HG02973 (cell line): Measurements from ENCODE around the gene SCLT1.

Source experiments
- ATAC-seq: cut with Tn5 transposase; IDR thresholded peaks from one replicate; pipeline ENCODE4 v1.9.1; 2021; ENCODE audit warnings: moderate library complexity; ENCODE audit not compliant: unreplicated experiment

The SCLT1 gene

GRCh38 chr4:128847082-128847724 lies 246.1 kb downstream of the SCLT1 start:
- ATAC-seq, result no peak

GRCh38 chr4:128846063-128846462 lies 247.3 kb downstream of the SCLT1 start:
- ATAC-seq, result no peak

- no peak for ATAC-seq
Observed at GRCh38 chr4:128844931-128845330, 248.4 kb downstream of the SCLT1 start.

- no peak for ATAC-seq
Observed at GRCh38 chr4:128841402-128841801, 251.9 kb downstream of the SCLT1 start.

GRCh38 chr4:128840711-128841318 lies 252.5 kb downstream of the SCLT1 start:
- ATAC-seq, result no peak

GRCh38 chr4:128837679-128838078 lies 255.7 kb downstream of the SCLT1 start:
- no peak for ATAC-seq

- ATAC-seq, result no peak
Observed at GRCh38 chr4:128837198-128837597, 256.1 kb downstream of the SCLT1 start.

- ATAC-seq, result no peak
Observed at GRCh38 chr4:128835498-128836222, 257.7 kb downstream of the SCLT1 start.
